Cortex of kidney (tissue), 1 donor: ENCODE results near the gene STX11.

Source experiments
- DNase-seq: peaks from one replicate; lab custom pipeline; 2025; lab: John Stamatoyannopoulos, UW

STX11 gene

GRCh38 chr6:144215402-144215931 lies 65.2 kb downstream of the STX11 start:
- no peak for DNase-seq

GRCh38 chr6:144215932-144216667 lies 65.8 kb downstream of the STX11 start:
- DNase-seq: peak; percentile 59

DNA sequence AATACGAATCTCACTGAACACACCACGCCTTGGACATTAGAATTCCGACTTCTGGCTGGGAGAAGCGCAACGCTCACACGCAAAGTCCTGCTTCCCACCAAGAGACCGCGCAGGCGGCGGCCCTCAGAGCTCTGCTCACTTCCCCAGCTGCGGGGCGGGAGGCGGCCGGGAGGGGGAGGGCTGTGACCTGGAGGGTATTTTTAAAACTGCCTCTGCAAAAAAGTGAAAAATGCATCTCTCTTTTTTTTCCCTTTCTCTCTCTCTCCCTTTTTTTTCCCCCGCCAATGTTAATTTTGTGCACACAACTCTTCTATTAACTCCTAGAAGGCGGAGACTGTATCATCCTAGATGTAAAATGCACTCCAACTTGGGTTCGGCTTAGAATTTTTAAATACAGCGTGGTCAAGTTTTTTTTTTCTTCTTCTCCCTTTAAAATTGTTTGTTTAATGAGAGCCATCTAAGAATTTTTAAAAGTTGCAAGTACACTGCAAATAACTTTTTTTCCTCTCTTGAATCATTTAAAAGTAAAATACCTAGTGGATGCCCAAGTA lies 66.4 kb downstream of the STX11 start:
- DNase-seq: no peak

DNA sequence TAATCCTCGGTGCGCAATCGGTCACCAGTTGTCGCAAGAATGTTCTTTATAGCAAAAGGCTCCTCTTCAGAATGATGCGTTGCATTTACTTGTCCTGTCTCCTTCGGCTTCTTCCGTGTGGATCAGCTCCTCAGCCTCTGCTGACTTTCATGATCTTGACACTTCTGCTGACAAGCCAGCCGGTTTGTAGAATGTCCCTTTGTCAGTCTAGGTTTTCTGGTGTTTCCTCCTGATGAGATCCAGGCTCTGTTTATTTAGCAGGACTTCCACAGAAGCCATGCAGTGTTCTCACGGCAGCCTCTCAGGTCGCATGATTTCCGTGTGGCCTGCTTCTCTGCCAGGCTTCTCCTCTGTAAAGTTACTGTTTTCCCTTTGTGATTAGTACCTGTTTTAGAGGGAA lies 66.9 kb downstream of the STX11 start:
- no peak for DNase-seq

DNA sequence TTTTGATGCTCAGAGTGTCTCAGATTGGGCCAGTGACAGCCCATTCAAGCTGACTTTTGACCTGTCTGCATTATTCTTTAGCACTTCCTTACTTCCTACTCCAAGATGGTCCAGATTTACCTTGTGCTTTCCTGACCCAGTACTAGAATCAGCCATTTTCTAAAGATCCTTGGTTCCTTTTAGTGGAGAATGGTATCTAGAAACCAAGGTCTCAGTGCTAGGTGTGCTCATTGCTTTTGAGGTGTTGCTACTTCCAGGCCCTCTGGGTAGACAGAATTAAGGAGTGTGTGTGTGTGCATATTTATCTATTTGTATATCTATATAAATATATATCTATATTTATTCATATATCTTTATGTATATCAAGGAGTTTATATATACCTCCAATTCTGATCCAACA lies 67.5 kb downstream of the STX11 start:
- no peak for DNase-seq

DNA sequence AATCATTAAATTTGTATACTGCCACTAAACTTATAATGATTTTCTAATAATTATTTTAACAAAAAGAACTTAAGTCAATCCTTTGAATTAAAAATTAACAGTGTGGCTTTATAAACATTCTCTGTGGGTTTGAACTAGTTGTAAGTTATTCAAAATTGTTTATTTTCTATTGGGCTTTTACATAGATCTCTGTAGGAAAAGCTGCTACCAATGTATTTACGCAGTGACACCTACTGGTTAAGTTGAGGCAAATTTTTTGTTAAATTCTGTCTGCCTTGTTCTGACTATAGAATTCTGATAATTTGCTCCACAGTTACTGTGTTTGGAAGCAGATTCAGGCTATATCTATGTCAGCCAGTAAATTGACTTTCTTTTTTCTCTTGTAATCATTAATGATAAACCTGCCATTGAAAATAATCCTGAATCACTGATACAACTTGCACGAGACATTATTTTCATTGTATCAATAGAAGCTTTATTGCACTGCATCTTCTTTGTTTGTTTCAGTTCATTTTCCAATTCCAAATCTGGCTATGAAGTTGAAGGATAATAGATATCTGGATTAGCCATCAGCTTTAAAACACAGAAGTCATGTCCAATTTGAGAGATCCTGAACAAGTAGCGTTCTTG lies 68.9 kb downstream of the STX11 start:
- DNase-seq: no peak

DNA sequence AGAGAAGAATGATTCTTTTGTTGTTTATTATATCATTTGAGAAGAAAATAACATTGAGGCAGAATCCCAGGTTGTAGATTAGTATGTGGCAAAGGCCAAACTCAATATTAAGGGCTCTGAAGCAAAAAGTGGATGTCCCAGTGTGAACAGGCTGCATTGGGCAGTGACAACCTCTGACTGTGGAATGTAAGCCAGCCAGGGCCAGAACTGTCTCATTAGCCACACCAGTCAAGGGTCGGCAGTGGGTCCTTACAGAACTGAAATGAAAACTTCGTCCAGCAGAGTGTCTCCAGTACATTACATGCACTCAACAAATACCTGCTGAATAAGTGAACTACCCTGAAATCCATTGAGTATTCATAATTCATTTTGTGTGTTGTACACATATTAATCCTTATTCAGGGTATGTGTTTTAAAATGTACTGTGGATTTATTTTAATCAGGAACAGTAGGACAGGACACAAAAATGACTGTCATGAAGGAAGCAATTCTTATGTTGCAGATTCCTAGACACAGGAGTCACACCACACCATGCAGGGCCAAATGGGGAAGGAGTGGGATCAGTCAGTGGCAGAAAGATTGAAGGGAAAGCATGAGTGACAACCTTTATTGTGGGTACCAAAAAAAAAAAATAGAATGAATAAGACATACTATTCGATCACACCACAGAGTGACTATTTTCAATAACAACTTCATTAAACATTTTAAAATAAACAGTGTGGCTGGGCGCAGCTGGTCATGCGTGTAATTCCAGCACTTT lies 69.9 kb downstream of the STX11 start:
- no peak for DNase-seq

- DNase-seq: no peak
These were observed 73.4 kb downstream of the STX11 start for GRCh38 chr6:144223686-144224085.

GRCh38 chr6:144231721-144232120 lies 81.4 kb downstream of the STX11 start:
- DNase-seq: no peak

GRCh38 chr6:144232176-144232831 lies 82.0 kb downstream of the STX11 start:
- DNase-seq: no peak

GRCh38 chr6:144232832-144233230 lies 82.5 kb downstream of the STX11 start:
- DNase-seq: no peak

GRCh38 chr6:144234399-144234798 lies 84.1 kb downstream of the STX11 start:
- no peak for DNase-seq

- DNase-seq: no peak
These were observed 84.6 kb downstream of the STX11 start for GRCh38 chr6:144234935-144235334.
